ENCODE measurements around the gene DUXB. TPM values are rescaled to one million over a fixed set of nuclear protein-coding genes. Genes with fewer than 3 reads are reported as not detected.

Gene DUXB
- total RNA-seq, 4 donors from 2014 or later = not detected

DNA sequence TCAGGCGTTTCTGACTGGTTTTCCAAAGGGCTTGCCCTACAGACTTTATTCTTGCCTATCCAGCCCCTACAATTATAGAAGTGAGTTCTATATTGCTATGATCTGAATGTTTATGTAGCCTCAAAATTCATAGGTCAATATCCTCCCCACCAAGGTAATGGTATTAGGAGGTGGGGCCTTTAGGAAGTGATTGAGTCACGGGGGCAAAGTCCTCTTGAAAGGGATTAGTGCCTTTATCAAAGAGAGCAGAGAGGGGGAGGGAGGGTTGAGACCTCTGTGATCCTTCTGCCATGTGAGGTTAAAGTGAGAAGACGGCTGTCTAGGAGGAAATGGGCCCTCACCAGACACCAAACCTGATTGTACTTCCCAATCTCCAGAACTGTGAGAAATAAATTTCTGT lies 26.0 kb upstream of the DUXB start:
- in situ Hi-C loops (cut with MboI; ENCODE audit: low pct_ligation_motif_present in 1 of 4, low pct_unique_long_range_greater_than_20kb in 1 of 4, low sequenced_read_pairs in 3 of 4) (no loop called here), intact Hi-C loops (cut with DNase I; ENCODE audit: low total_unique reads) (no loop called here)
- H3K9me3 ChIP-seq = no peaks in the 10 kb centered on the region
- WGBS, 2 donors (ENCODE audit: low coverage in 1 of 2) = 37 to 42% methylated on average over 3 of the region's 3 CpGs
- no peaks in the 10 kb centered on the region for H3K4me1 ChIP-seq
- no peak overlapping the region for H3K4me3 ChIP-seq
- H3K27ac ChIP-seq = no peak overlapping the region
- TF ChIP-seq POLR2AphosphoS5 (IDR thresholded peaks at IDR 0.05) = no peak
- no peak for TF ChIP-seq POLR2A (IDR thresholded peaks at IDR 0.05)
- TF ChIP-seq, protein P1, sequence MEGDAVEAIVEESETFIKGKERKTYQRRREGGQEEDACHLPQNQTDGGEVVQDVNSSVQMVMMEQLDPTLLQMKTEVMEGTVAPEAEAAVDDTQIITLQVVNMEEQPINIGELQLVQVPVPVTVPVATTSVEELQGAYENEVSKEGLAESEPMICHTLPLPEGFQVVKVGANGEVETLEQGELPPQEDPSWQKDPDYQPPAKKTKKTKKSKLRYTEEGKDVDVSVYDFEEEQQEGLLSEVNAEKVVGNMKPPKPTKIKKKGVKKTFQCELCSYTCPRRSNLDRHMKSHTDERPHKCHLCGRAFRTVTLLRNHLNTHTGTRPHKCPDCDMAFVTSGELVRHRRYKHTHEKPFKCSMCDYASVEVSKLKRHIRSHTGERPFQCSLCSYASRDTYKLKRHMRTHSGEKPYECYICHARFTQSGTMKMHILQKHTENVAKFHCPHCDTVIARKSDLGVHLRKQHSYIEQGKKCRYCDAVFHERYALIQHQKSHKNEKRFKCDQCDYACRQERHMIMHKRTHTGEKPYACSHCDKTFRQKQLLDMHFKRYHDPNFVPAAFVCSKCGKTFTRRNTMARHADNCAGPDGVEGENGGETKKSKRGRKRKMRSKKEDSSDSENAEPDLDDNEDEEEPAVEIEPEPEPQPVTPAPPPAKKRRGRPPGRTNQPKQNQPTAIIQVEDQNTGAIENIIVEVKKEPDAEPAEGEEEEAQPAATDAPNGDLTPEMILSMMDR (IDR thresholded peaks at IDR 0.05) = no peak
- no peak for TF ChIP-seq EP300 (IDR thresholded peaks at IDR 0.05; ENCODE audit: low read depth)
- no peak for DNase-seq
- no peaks in the 10 kb centered on the region for H3K27me3 ChIP-seq
- no peaks in the 10 kb centered on the region for H3K36me3 ChIP-seq

DNA sequence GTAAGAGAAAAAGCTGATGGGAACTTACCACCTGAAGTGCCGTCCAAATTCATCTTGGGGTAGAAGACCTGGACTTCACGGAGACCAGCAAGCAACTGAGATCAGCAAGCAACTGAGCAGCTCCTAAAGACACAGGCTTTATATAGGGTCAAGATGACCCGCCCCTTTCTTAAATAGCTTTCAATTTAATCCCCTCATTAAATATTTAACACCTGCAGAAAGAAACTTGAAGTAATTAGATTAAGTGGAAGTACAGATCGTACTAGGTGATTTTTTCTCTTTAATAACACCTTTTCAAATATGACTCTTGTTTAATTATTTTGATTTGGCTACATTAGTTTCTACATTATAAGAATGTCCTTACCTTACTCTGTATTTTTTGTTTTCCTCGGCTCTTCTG lies 25.1 kb upstream of the DUXB start, which contains the start of gene CPHXL:
Gene CPHXL, minus strand, starts transcription at position 101 of the 400 bp plus-strand sequence. Its CDS starts 48 bp downstream, at position 53.
- intact Hi-C loops (cut with DNase I; ENCODE audit: low total_unique reads) = no loop called here
- H3K9me3 ChIP-seq = no peaks in the 10 kb centered on the region
- no peak within 1 kb of the TSS for H3K27ac ChIP-seq
- no peak within 1 kb of the TSS for H3K4me3 ChIP-seq
- no peaks in the 10 kb centered on the region for H3K27me3 ChIP-seq
- TF ChIP-seq EP300 (IDR thresholded peaks at IDR 0.05; ENCODE audit: low read depth) (no peak), POLR2A (IDR thresholded peaks at IDR 0.05) (no peak), POLR2AphosphoS5 (IDR thresholded peaks at IDR 0.05) (no peak)
- TF ChIP-seq, protein P1 (IDR thresholded peaks at IDR 0.05) = no peak
- in situ Hi-C loops (cut with MboI; ENCODE audit: low pct_ligation_motif_present in 1 of 4, low pct_unique_long_range_greater_than_20kb in 1 of 4, low sequenced_read_pairs in 3 of 4) = no loop called here
- H3K4me1 ChIP-seq = no peaks in the 10 kb centered on the region
- no peak for DNase-seq
- no peaks in the 10 kb centered on the region for H3K36me3 ChIP-seq
- 94 to 96% methylated on average over 5 of the region's 5 CpGs for WGBS, 2 donors (ENCODE audit: low coverage in 1 of 2)

DNA sequence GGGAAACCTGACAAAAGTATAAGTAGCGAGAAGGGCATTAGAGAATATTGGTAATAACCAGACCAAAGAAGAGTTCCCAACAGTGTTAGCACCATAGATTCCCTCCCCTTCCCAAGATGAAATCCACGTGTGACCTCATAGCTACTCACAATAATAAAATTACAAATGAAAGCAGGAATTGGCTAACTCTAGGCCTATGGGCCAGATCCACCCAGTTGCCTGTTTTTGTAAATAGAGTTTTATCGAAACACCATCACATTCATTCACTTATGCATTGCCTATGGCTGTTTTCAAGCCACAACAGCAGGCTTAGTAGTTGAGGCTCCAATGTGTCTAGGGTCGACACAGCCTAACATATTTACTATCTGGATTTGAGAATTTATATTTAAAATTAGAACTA lies 17.2 kb upstream of the DUXB start:
- no peak overlapping the region for H3K4me3 ChIP-seq
- H3K27ac ChIP-seq = no peak overlapping the region
- H3K4me1 ChIP-seq = no peaks in the 10 kb centered on the region
- intact Hi-C loops (cut with DNase I; ENCODE audit: low total_unique reads) = no loop called here
- 77 to 80% methylated on average over 4 of the region's 4 CpGs for WGBS, 2 donors (ENCODE audit: low coverage in 1 of 2)
- H3K36me3 ChIP-seq = no peaks in the 10 kb centered on the region
- no peak for DNase-seq
- in situ Hi-C loops (cut with MboI; ENCODE audit: low pct_ligation_motif_present in 1 of 4, low pct_unique_long_range_greater_than_20kb in 1 of 4, low sequenced_read_pairs in 3 of 4) = no loop called here
- no peaks in the 10 kb centered on the region for H3K27me3 ChIP-seq
- H3K9me3 ChIP-seq = no peaks in the 10 kb centered on the region
- no peak for TF ChIP-seq POLR2AphosphoS5 (IDR thresholded peaks at IDR 0.05)
- TF ChIP-seq, protein P1 (IDR thresholded peaks at IDR 0.05) = no peak
- no peak for TF ChIP-seq POLR2A (IDR thresholded peaks at IDR 0.05)
- TF ChIP-seq EP300 (IDR thresholded peaks at IDR 0.05; ENCODE audit: low read depth) = no peak

DNA sequence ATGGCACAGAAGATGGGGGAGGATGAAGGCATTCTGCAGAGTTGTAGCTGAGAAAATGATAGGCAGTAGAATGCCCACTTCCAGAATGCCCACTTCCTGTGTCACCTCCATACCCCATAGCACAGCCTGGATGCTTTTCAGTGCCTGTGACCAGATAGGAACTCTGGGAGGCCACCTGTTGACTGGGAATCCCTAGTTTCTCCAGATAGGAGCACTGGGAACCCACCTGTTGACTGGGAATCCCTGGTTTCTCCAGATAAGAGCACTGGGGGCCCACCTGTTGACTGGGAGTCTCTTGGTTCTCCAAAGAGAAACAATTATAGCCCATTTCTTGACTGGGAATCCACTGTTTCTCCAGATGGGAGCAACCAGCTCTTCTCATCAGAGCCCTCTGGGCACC lies 13.4 kb upstream of the DUXB start:
- Histone ChIP-seq H3K4me3 (no peak overlapping the region), H3K27me3 (no peaks in the 10 kb centered on the region), H3K4me1 (no peaks in the 10 kb centered on the region), H3K36me3 (no peaks in the 10 kb centered on the region), H3K9me3 (peaks cover 5 to 10% of the 10 kb centered on the region in 2 donors), H3K27ac (no peak overlapping the region)
- TF ChIP-seq, protein P1 (IDR thresholded peaks at IDR 0.05) = no peak
- TF ChIP-seq POLR2A (IDR thresholded peaks at IDR 0.05) = no peak
- TF ChIP-seq POLR2AphosphoS5 (IDR thresholded peaks at IDR 0.05) = no peak
- TF ChIP-seq EP300 (IDR thresholded peaks at IDR 0.05; ENCODE audit: low read depth) = no peak
- intact Hi-C loops (cut with DNase I; ENCODE audit: low total_unique reads) (no loop called here), in situ Hi-C loops (cut with MboI; ENCODE audit: low pct_ligation_motif_present in 1 of 4, low pct_unique_long_range_greater_than_20kb in 1 of 4, low sequenced_read_pairs in 3 of 4) (no loop called here)
- DNase-seq = no peak

All from transverse colon (tissue), 4 donors.